Sigmoid colon (tissue), 7 donors: ENCODE data around the gene HNRNPL. TPM values are rescaled to one million over a fixed set of nuclear protein-coding genes. Genes with fewer than 3 reads are reported as not detected.

Experiments used
- DNase-seq: peaks from one replicate; pipeline ENCODE4 v3.0.0-alpha.2; 2019
- H3K27ac ChIP-seq, 4 donors: fragments of 200-600 bp; sonication (generic); one replicate each; pipeline ENCODE4 v1.5.1; 2016 to 2019; ENCODE audit warnings: mild to moderate bottlenecking in 1 of 4
- H3K27me3 ChIP-seq, 3 donors: fragments of 200-600 bp; sonication (generic); one replicate each; pipeline ENCODE4 v1.5.1; 2019; ENCODE audit warnings: mild to moderate bottlenecking in 1 of 3
- H3K36me3 ChIP-seq, 4 donors: fragments of 200-600 bp; sonication (generic); one replicate each; pipeline ENCODE4 v1.5.1; 2016 to 2019
- H3K4me1 ChIP-seq, 4 donors: fragments of 200-600 bp; sonication (generic); one replicate each; pipeline ENCODE4 v1.5.1; 2017 to 2019
- H3K4me3 ChIP-seq, 4 donors: fragments of 200-600 bp; sonication (generic); one replicate each; pipeline ENCODE4 v1.5.1; 2017 to 2019; ENCODE audit warnings: mild to moderate bottlenecking in 2 of 4, moderate library complexity in 1 of 4
- H3K9me3 ChIP-seq, 4 donors: fragments of 200-600 bp in 3 of 4; sonication (generic) in 3 of 4; one replicate each; pipeline versions ENCODE4 v1.5.1 to v1.6.1; 2013 to 2019
- EP300 ChIP-seq, 4 donors: sonication (generic); formaldehyde crosslinking; IDR thresholded peaks; one replicate each; pipeline ENCODE4 v1.6.1; 2017; ENCODE audit warnings: antibody characterized with exemption in 4 of 4
- POLR2A ChIP-seq, 2 donors: fragments of 450-650 bp; IDR thresholded peaks; one replicate each; pipeline ENCODE4 v1.6.1; 2016; ENCODE audit warnings: antibody characterized with exemption in 2 of 2, mild to moderate bottlenecking in 2 of 2, moderate library complexity in 2 of 2
- POLR2AphosphoS5 ChIP-seq, 4 donors: sonication (generic); formaldehyde crosslinking; IDR thresholded peaks; one replicate each; pipeline ENCODE4 v1.6.1; 2017; ENCODE audit warnings: antibody characterized with exemption in 4 of 4
- WGBS, 2 donors: extraction: QIAGEN DNeasy Blood & Tissue Kit; methylation state at CpG; one replicate each; pipeline ENCODE4 v1.1.7; 2013; 5-methylcytosine and 5-hydroxymethylcytosine counted together
- intact Hi-C: fragments of 100-400 bp; cut with DNase I; formaldehyde crosslinking; loops from one replicate; pipeline ENCODE4 v1.15.1; 2023
- polyA plus RNA-seq, 3 donors: library from polyadenylated mRNA; stranded (reverse); fragments of 200-250 nt; gene quantifications; one replicate each; pipeline ENCODE4 v1.2.3, GENCODE V29; 2013
- total RNA-seq, 4 donors: library from RNA; depleted of rRNA; stranded (reverse); fragments of >200 nt; gene quantifications; one replicate each; pipeline ENCODE4 v1.1.0, GENCODE V29; 2016
- TF ChIP-seq, protein P1 (sequence below), 4 experiments: fragments of 450-650 bp in 3 of 4; fragments of 200-600 bp in 1 of 4; IDR thresholded peaks; one replicate each; pipeline ENCODE4 v1.5.1; 2016 to 2019; ENCODE audit warnings: antibody characterized with exemption in 4 of 4, mild to moderate bottlenecking in 3 of 4, moderate library complexity in 2 of 4
- donor health status: healthy with polysubstance abuse.
- donor health status: Bipolar disorder and iron deficiency.
- donor health status: healthy.

The HNRNPL gene
- total and polyA plus RNA-seq, 7 donors = 115 to 206 (median 160) TPM

DNA sequence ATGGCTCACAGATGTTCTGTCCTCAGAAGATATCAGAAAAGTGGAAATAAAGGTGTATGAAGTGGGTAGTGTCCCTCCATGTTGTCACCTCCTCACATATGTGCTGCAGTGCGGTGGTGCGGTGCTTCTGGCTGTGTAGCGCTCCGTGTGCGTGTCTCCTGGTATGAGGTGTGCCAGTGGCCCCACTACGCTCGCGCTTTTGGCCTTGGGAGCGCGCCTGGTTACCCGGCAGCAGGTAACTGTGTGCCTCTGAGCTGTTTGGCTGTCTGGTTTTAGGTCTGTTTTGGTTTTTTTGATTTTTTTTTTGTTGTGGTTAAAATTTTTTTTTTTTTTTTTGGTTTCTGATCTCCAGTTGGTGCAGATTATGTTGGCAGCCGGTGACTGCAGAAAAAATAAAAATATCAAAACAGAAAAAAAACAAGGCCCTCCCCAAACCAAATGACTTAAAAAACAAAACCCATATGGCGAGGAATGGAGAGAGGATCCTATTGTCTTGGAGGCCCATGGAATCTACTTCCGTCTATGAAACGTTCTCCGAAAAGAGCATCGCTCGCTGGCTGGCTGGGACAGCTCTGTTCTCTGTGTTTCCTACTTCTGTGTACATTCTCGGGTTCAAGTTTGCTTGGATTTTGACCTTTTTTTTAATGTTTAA is 7.9 kb downstream of the HNRNPL start:
- no peak for DNase-seq
- TF ChIP-seq, protein P1, sequence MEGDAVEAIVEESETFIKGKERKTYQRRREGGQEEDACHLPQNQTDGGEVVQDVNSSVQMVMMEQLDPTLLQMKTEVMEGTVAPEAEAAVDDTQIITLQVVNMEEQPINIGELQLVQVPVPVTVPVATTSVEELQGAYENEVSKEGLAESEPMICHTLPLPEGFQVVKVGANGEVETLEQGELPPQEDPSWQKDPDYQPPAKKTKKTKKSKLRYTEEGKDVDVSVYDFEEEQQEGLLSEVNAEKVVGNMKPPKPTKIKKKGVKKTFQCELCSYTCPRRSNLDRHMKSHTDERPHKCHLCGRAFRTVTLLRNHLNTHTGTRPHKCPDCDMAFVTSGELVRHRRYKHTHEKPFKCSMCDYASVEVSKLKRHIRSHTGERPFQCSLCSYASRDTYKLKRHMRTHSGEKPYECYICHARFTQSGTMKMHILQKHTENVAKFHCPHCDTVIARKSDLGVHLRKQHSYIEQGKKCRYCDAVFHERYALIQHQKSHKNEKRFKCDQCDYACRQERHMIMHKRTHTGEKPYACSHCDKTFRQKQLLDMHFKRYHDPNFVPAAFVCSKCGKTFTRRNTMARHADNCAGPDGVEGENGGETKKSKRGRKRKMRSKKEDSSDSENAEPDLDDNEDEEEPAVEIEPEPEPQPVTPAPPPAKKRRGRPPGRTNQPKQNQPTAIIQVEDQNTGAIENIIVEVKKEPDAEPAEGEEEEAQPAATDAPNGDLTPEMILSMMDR (IDR thresholded peaks at IDR 0.05) = no peak
- no peak for TF ChIP-seq POLR2A (IDR thresholded peaks at IDR 0.05)
- TF ChIP-seq POLR2AphosphoS5 (IDR thresholded peaks at IDR 0.05) = no peak
- TF ChIP-seq EP300 (IDR thresholded peaks at IDR 0.05) = no peak
- WGBS, 2 donors = 76 to 93% methylated on average over 19 of the region's 19 CpGs
- intact Hi-C loops = no loop called here
- Histone ChIP-seq H3K9me3 (no peaks in the 10 kb centered on the region), H3K4me3 (no peak overlapping the region), H3K36me3 (peaks cover 92 to 100% (median 99%) of the 10 kb centered on the region in 4 donors), H3K27me3 (no peaks in the 10 kb centered on the region), H3K4me1 (peaks cover 0 to 32% (median 21%) of the 10 kb centered on the region in 4 donors), H3K27ac (no peak overlapping the region)

DNA sequence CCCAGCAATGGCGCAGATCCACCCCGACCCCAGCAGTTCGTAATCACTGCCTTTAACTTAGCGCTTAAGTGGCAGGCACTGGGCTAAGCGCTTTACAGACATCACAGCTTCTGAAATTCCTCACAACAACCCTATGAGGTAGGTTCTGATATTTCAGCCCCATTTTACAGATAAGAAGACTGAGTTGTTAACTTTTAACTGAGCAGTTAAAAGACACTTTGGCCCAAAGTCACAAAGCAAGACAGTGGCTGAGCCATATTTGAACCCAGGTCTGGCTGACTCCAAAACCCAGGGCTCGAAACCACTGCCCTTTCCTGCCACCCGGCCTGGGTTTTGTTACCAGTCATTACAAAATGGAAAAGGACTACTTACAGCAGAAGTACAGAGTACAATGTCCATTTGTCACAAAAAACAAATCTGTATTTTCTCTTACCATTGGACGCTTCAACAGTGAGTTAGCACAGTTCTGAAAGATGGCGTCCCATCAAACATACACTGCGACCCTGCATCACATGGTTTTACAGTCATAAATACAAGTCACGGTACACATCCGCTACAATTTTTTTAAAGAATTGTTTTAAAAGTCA is 8.5 kb downstream of the HNRNPL start:
- H3K36me3 ChIP-seq = peaks cover 87 to 100% (median 97%) of the 10 kb centered on the region in 4 donors
- H3K27ac ChIP-seq = peak overlapping the region in 2 of 4 donors; percentile 14 to 35
- DNase-seq = no peak
- no peak overlapping the region for H3K4me3 ChIP-seq
- no peaks in the 10 kb centered on the region for H3K27me3 ChIP-seq
- intact Hi-C loops = no loop called here
- H3K9me3 ChIP-seq = no peaks in the 10 kb centered on the region
- WGBS, 2 donors = 89 to 93% methylated on average over 12 of the region's 12 CpGs
- H3K4me1 ChIP-seq = peaks cover 0 to 26% (median 14%) of the 10 kb centered on the region in 4 donors
- no peak for TF ChIP-seq EP300 (IDR thresholded peaks at IDR 0.05)
- TF ChIP-seq, protein P1 (IDR thresholded peaks at IDR 0.05) = no peak
- no peak for TF ChIP-seq POLR2A (IDR thresholded peaks at IDR 0.05)
- TF ChIP-seq POLR2AphosphoS5 (IDR thresholded peaks at IDR 0.05) = no peak

DNA sequence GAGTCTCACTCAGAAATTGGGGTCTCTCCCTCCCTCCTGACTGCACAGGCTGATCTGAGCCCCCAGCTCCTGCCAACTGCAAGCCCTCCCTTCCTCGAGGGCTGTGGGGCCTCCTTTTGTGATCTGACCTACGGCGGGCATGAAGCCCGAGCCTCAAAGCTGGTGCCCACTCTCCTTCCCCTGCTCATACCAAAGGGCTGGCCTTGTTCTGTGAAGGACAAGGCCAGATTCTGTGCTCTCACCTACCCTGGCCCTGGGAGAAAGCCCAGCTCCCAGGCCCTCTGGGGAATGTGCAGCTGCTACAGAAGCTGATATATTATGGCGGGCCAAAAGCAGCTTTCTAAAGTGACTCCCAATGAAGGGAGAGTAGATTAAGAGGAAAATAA is 9.2 kb downstream of the HNRNPL start:
- no peaks in the 10 kb centered on the region for H3K9me3 ChIP-seq
- peaks cover 81 to 100% (median 92%) of the 10 kb centered on the region in 4 donors for H3K36me3 ChIP-seq
- TF ChIP-seq EP300 (IDR thresholded peaks at IDR 0.05) = no peak
- TF ChIP-seq POLR2A (IDR thresholded peaks at IDR 0.05) = no peak
- TF ChIP-seq POLR2AphosphoS5 (IDR thresholded peaks at IDR 0.05) = no peak
- TF ChIP-seq, protein P1 (IDR thresholded peaks at IDR 0.05) = no peak
- DNase-seq = no peak
- no peaks in the 10 kb centered on the region for H3K27me3 ChIP-seq
- peaks cover 0 to 26% (median 12%) of the 10 kb centered on the region in 4 donors for H3K4me1 ChIP-seq
- WGBS, 2 donors = 92% methylated on average over 5 of the region's 5 CpGs
- intact Hi-C loops = no loop called here
- H3K4me3 ChIP-seq = no peak overlapping the region
- H3K27ac ChIP-seq = peak overlapping the region in 2 of 4 donors; percentile 14 to 35

- H3K4me1 ChIP-seq = peaks cover 0 to 26% (median 15%) of the 10 kb centered on the region in 4 donors
Measured at GRCh38 chr19:38839816-38840582, 9.8 kb downstream of the HNRNPL start.

More at GRCh38 chr19:38839816-38840582, 9.8 kb downstream of the HNRNPL start:
- WGBS, 2 donors = 83 to 87% methylated on average over 28 of the region's 28 CpGs
- Histone ChIP-seq H3K9me3 (no peaks in the 10 kb centered on the region), H3K4me3 (no peak overlapping the region), H3K27ac (peak overlapping the region in 3 of 4 donors; percentile 6 to 35 (median 14)), H3K36me3 (peaks cover 75 to 98% (median 87%) of the 10 kb centered on the region in 4 donors), H3K27me3 (no peaks in the 10 kb centered on the region)
- intact Hi-C loops = loop anchor here (10.0 kb wide), 1 partner anchor 195 kb away; the partner anchor contains the start of gene ACTN4
- TF ChIP-seq POLR2A (IDR thresholded peaks at IDR 0.05) = no peak
- no peak for TF ChIP-seq POLR2AphosphoS5 (IDR thresholded peaks at IDR 0.05)
- TF ChIP-seq EP300 (IDR thresholded peaks at IDR 0.05) = no peak
- TF ChIP-seq, protein P1 (IDR thresholded peaks at IDR 0.05) = no peak
- DNase-seq = no peak
